Inflammatory macrophage treated with lipopolysaccharide for 1 hour (primary cell): ENCODE measurements around the gene VILL.
A peak's percentile ranks its signal among the peaks of the same experiment; 100 is the strongest.
"Not testable (repeated sequence)": the region's sequence is repeated elsewhere in the genome, so short reads cannot be mapped to it uniquely, and the experiment has no call there.

Experiments used
- DNase-seq, 2 donors: peaks; one replicate each; pipeline ENCODE4 v3.0.0-alpha.2; 2020 to 2022

The VILL gene

GRCh38 chr3:38019658-38020341 lies 29.2 kb downstream of the VILL start:
- no peak for DNase-seq

- no peak for DNase-seq
These were observed 29.7 kb downstream of the VILL start for GRCh38 chr3:38020342-38020726.

- no peak for DNase-seq
These were observed 30.6 kb downstream of the VILL start for GRCh38 chr3:38021196-38021595.

- DNase-seq, result peak in 1 of 2 donors; percentile 30
These were observed 31.7 kb downstream of the VILL start for GRCh38 chr3:38022301-38022700.

- DNase-seq, result no peak
These were observed 32.5 kb downstream of the VILL start for GRCh38 chr3:38022896-38023709.

GRCh38 chr3:38026856-38027255 lies 36.3 kb downstream of the VILL start:
- DNase-seq, result no peak

GRCh38 chr3:38027466-38028465 lies 37.2 kb downstream of the VILL start:
- DNase-seq, result no peak

GRCh38 chr3:38028621-38029361 lies 38.2 kb downstream of the VILL start:
- no peak for DNase-seq

DNA sequence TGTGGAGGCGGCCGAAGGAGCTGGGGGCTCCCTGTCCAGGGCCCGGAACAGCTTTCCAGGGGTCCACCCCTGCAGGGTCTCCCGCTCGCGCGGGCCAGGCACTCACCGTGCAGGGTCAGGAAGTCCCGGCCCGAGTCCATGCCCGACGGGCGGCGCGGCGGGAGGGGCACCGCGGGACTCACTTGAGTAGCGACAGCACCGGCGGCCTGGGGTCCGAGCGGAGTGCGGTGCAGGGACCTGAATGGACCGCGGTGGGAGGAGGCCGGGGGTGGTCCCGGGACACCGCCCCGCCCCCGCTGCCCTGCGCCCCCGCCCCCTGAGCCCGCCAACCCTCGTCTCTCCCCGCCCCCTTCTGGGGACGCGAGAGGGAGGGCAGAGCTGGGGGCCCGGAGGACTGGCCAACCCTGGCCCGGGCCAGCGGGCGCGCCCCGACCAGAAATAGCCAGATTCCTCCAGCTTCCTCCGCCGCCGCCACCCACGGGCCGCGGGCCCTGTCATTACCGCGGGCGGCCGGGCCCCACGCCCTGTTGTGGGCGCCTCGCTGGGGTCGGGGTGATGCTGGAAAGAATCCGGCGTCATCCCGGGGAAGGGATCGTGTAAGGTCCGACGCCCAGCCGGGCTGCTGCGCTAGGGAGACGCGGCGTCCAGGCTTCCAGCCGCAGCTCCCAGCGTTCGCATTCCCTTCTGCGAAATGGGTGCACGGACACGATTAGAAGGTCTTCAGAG lies 39.0 kb downstream of the VILL start, which contains the start of gene PLCD1:
TSS of gene PLCD1 (minus strand) at position 243 of the 726 bp plus-strand sequence. CDS start at position 140, 103 bp downstream.
- DNase-seq, result peak; percentile 36 to 61

DNA sequence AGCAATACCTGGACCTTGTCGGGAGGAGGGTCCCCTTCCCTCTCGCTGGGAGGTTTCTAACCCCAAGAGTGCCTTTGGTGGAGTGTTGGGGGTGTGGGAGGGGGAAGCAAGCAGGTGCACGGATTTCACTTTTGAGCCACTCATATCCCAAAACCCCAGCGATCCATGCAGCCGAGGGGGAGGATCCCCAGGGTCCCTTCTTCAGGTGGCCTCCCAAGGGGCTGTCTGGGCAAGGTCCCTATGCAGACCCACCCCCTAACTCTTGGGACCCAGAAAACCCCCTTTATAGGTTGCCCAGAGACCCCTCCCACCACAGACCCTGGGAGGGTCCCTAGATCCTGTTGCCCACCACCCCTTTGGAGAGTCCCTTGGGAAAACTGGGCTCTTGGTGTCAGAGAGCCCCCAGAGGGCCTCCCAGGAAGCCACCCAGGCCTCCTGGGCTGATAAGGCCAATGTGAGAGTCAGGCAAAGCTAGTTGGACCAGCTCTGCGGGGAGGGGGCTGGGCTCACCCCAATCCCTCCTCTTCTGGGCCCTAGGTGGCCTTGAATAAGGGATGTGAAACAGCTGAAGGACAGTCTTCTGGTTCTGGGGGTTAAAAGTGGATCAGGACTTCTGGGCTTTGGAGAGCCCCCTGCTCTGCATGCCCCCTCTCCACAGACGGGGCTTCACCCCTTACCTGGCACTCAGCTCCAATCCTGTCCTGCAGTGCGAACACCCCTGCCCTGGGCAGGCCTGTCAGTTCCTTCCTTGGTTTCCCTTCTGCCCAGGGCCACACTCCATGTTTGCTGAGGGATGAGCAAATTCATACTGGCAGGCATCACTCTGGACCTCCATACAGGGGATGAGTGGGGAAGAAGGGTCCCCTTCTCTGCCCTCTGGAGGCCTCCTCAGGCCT lies 39.8 kb downstream of the VILL start:
- no peak for DNase-seq

DNA sequence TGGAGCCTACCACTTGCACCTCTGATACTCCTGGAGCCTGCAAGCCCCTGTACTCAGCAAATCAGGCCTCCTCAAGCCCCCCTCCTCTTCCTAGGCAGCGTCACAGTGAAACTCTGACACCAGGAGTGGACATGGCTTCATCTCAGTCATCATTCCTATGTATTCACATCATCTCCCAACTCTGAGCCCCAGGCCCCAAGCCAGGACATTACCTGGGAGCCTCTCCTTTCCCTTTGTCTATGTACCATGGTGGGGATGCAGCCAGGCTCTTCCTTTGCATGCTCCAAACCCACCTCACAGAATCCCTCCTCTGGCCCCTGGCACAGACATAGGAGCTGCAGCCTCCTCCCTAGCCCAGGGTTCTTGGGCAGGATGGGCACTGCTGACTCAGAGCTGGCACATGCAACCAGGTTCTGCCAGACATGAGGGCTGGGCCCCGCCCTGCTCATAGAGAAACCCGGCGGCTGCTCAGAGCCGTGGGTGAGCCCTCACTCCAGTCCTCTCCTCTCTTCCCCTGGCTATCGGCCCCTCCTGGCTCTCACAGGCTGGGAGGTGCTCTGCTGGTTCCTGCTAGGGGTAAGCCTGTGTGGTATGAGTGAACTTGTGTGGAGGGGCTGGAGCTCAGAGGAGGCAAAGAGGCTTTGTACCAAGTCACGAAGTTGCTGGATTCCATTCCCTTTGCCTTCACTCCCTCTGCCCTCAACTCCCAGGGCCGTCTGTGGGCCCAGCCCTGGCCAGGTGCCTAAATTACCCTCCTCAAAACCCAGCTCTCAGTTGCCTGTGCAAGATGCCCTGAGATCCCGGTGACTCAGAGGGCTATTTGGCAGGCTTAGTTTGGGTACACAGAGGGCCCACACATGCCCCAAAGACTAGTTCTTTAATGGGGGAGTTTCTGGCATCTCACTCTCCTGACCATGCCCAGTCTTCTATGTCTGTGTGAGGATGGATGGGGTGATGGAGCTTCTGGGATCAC lies 40.7 kb downstream of the VILL start:
- DNase-seq, result peak; percentile 37 to 46

- DNase-seq, result no peak
These were observed 41.8 kb downstream of the VILL start for GRCh38 chr3:38032328-38032865.

GRCh38 chr3:38033586-38033985 lies 43.0 kb downstream of the VILL start:
- not testable (repeated sequence) for DNase-seq

GRCh38 chr3:38034335-38034734 lies 43.7 kb downstream of the VILL start:
- not testable (repeated sequence) for DNase-seq

DNA sequence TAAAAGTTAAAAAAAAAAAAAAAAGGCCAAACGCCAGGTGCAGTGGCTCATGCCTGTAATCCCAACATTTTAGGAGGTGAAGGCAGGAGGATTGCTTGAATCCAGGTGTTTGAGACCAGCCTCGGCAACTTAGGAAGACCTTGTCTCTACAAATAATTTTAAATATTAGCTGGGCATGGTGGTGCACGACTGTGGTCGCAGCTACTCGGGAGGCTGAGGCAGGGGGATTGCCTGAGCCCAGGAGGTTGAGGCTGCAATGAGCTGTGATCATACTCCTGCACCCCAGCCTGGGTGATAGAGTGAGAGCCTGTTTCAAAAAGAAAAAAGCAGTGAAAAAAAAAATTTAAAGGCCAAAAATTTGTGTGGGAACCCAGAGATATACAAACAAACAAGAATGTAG lies 45.7 kb downstream of the VILL start:
- no peak for DNase-seq

GRCh38 chr3:38036906-38037305 lies 46.3 kb downstream of the VILL start:
- DNase-seq, result no peak

GRCh38 chr3:38038447-38038911 lies 47.9 kb downstream of the VILL start:
- DNase-seq, result no peak

DNA sequence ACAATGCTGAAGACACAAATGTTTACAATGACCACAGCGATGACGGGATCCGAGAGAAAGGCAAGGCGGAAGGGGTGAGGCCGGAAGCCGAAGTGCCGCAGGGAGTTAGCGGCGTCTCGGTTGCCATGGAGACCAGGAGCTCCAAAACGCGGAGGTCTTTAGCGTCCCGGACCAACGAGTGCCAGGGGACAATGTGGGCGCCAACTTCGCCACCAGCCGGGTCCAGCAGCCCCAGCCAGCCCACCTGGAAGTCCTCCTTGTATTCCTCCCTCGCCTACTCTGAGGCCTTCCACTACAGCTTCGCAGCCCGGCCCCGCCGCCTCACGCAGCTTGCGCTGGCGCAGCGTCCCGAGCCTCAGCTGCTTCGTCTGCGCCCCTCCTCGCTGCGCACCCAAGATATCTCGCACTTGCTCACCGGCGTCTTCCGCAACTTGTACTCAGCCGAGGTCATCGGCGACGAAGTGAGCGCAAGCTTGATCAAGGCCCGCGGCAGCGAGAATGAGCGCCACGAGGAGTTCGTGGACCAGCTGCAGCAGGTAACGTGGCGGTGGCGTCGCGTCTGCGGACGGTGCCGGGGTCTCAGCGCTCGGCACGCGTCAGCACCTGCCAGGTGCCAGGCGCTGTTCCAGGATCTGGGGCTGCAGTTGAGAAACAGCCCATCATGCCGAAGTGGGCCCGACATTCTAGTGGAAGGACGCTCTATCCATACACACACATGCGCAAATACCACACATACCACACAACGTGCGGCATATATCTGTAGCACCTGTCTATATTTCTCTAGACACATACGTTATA lies 48.7 kb downstream of the VILL start, which contains the start of gene DLEC1:
TSS of gene DLEC1 (plus strand) at position 108 of the 798 bp plus-strand sequence. CDS start at position 126, 18 bp downstream.
- DNase-seq, result peak; percentile 57 to 76
